Glutamatergic neuron (in vitro differentiated cells): Measurements from ENCODE around the gene BLID. TPM values are rescaled to one million over a fixed set of nuclear protein-coding genes. Genes with fewer than 3 reads are reported as not detected.

Source experiments
- DNase-seq: peaks from one replicate; pipeline ENCODE4 v3.0.0; 2022
- H3K27ac Mint-ChIP-seq: one replicate; pipeline ENCODE4 v1.8.0; 2020; ENCODE audit warnings: mild to moderate bottlenecking, mixed read lengths, inconsistent platforms; ENCODE audit not compliant: unreplicated experiment
- H3K27me3 Mint-ChIP-seq: one replicate; pipeline ENCODE4 v1.8.0; 2020; ENCODE audit warnings: mild to moderate bottlenecking, moderate library complexity, mixed read lengths, inconsistent platforms; ENCODE audit not compliant: unreplicated experiment
- H3K36me3 Mint-ChIP-seq: one replicate; pipeline ENCODE4 v1.8.0; 2020; ENCODE audit warnings: mild to moderate bottlenecking, mixed read lengths, inconsistent platforms; ENCODE audit not compliant: unreplicated experiment
- H3K4me1 Mint-ChIP-seq: one replicate; pipeline ENCODE4 v1.8.0; 2020; ENCODE audit warnings: mild to moderate bottlenecking, low read depth, mixed read lengths, inconsistent platforms; ENCODE audit not compliant: unreplicated experiment
- H3K4me3 Mint-ChIP-seq: one replicate; pipeline ENCODE4 v1.8.0; 2020; ENCODE audit warnings: mild to moderate bottlenecking, mixed read lengths, inconsistent platforms; ENCODE audit not compliant: unreplicated experiment
- H3K9me3 Mint-ChIP-seq: one replicate; pipeline ENCODE4 v1.8.0; 2020; ENCODE audit warnings: mild to moderate bottlenecking, moderate library complexity, mixed read lengths, inconsistent platforms; ENCODE audit not compliant: unreplicated experiment
- CTCF ChIP-seq: fragments of 200-600 bp; sonication (generic); IDR thresholded peaks from one replicate; pipeline ENCODE4 v1.5.0; 2021; ENCODE audit not compliant: partially characterized antibody, unreplicated experiment
- total RNA-seq: library from RNA; stranded (reverse); fragmentation: NEBNext Ultra II Directional; extraction: Animal tissue kit (Norgen Biotek cat#: 25700); gene quantifications from one replicate; pipeline ENCODE4 v1.2.1, GENCODE V29; 2021; ENCODE audit not compliant: unreplicated experiment

The BLID gene
- total RNA-seq, 1 donor from 2014 or later = not detected

GRCh38 chr11:122107045-122107444, 9.0 kb downstream of the BLID start:
- TF ChIP-seq CTCF = no peak
- Mint-ChIP-seq H3K27me3 (no peaks in the 10 kb centered on the region), H3K27ac (no peak overlapping the region), H3K4me1 (no peaks in the 10 kb centered on the region), H3K4me3 (no peak overlapping the region), H3K36me3 (no peaks in the 10 kb centered on the region), H3K9me3 (no peaks in the 10 kb centered on the region)
- DNase-seq = no peak

GRCh38 chr11:122105044-122105758, 10.8 kb downstream of the BLID start:
- TF ChIP-seq CTCF = no peak
- H3K36me3 Mint-ChIP-seq = no peaks in the 10 kb centered on the region
- no peak for DNase-seq
- H3K4me3 Mint-ChIP-seq = no peak overlapping the region
- peaks cover 2% of the 10 kb centered on the region for H3K4me1 Mint-ChIP-seq
- no peak overlapping the region for H3K27ac Mint-ChIP-seq
- no peaks in the 10 kb centered on the region for H3K27me3 Mint-ChIP-seq
- H3K9me3 Mint-ChIP-seq = no peaks in the 10 kb centered on the region

GRCh38 chr11:122104341-122104740, 11.7 kb downstream of the BLID start:
- DNase-seq = no peak
- peaks cover 6% of the 10 kb centered on the region for H3K4me1 Mint-ChIP-seq
- H3K27me3 Mint-ChIP-seq = no peaks in the 10 kb centered on the region
- no peak for TF ChIP-seq CTCF
- no peaks in the 10 kb centered on the region for H3K36me3 Mint-ChIP-seq
- no peak overlapping the region for H3K4me3 Mint-ChIP-seq
- H3K9me3 Mint-ChIP-seq = no peaks in the 10 kb centered on the region
- H3K27ac Mint-ChIP-seq = no peak overlapping the region

- no peaks in the 10 kb centered on the region for H3K27me3 Mint-ChIP-seq
- DNase-seq = no peak
- no peak overlapping the region for H3K4me3 Mint-ChIP-seq
- TF ChIP-seq CTCF = no peak
- no peaks in the 10 kb centered on the region for H3K36me3 Mint-ChIP-seq
- no peak overlapping the region for H3K27ac Mint-ChIP-seq
- no peaks in the 10 kb centered on the region for H3K9me3 Mint-ChIP-seq
- H3K4me1 Mint-ChIP-seq = peaks cover 6% of the 10 kb centered on the region
Measured at GRCh38 chr11:122103726-122104125, 12.3 kb downstream of the BLID start.

- Mint-ChIP-seq H3K4me1 (peaks cover 6% of the 10 kb centered on the region), H3K27ac (no peak overlapping the region), H3K36me3 (no peaks in the 10 kb centered on the region), H3K27me3 (no peaks in the 10 kb centered on the region), H3K9me3 (no peaks in the 10 kb centered on the region), H3K4me3 (no peak overlapping the region)
- DNase-seq = no peak
- no peak for TF ChIP-seq CTCF
Measured at GRCh38 chr11:122103321-122103720, 12.7 kb downstream of the BLID start.
